H1 (cell line): ENCODE data around the gene CTAG1A. TPM values are rescaled to one million over a fixed set of nuclear protein-coding genes. Genes with fewer than 3 reads are reported as not detected.

Experiments
- EZH2 ChIP-seq: fragments of 200-600 bp; sonication (generic); IDR thresholded peaks from 2 replicates; pipeline ENCODE4 v1.7.1; 2012; ENCODE audit warnings: low read depth, mild to moderate bottlenecking, moderate library complexity, low read length, inconsistent platforms; ENCODE audit not compliant: severe bottlenecking
- GTF2F1 ChIP-seq: IDR thresholded peaks from 2 replicates; pipeline ENCODE4 v1.6.1; 2012; ENCODE audit warnings: low read depth, low read length, improper control_type of control experiment, borderline replicate concordance
- PHF8 ChIP-seq: fragments of 200-600 bp; sonication (generic); conservative IDR thresholded peaks from 2 replicates; pipeline ENCODE4 v1.7.1; 2012; ENCODE audit warnings: low read depth, mild to moderate bottlenecking, inconsistent platforms, low read length, moderate library complexity
- POLR2A ChIP-seq, 2 experiments: IDR thresholded peaks; 1 replicate in 1 of 2; 2 replicates in 1 of 2; pipeline ENCODE4 v1.6.1; 2011; ENCODE audit warnings: low read depth in 2 of 2, low read length in 2 of 2, mild to moderate bottlenecking in 2 of 2; ENCODE audit errors: control extremely low read depth in 1 of 2
- RBBP5 ChIP-seq: IDR thresholded peaks from 2 replicates; pipeline ENCODE4 v1.7.1; 2012; ENCODE audit warnings: low read depth, mild to moderate bottlenecking, inconsistent platforms, low read length, moderate library complexity, borderline replicate concordance
- RXRA ChIP-seq: IDR thresholded peaks from 2 replicates; pipeline ENCODE4 v1.6.1; 2011; ENCODE audit warnings: low read depth, mild to moderate bottlenecking, low read length, moderate library complexity; ENCODE audit not compliant: insufficient read depth
- TAF7 ChIP-seq: optimal IDR thresholded peaks from 2 replicates; pipeline ENCODE3; 2011; ENCODE audit warnings: low read depth, mild to moderate bottlenecking, inconsistent platforms, low read length, moderate library complexity, borderline replicate concordance
- polyA plus RNA-seq, 7 experiments: library from polyadenylated mRNA; depleted of rRNA in 3 of 7; stranded (reverse) in 5 of 7; unstranded in 2 of 7; fragments of >200 nt in 5 of 7; fragments of 200-250 nt in 2 of 7; gene quantifications; 1 replicate in 5 of 7; 2 replicates in 1 of 7; 4 replicates in 1 of 7; pipeline versions ENCODE4 v1.2.1 to v1.2.3, GENCODE V29; 2011 to 2013; ENCODE audit warnings: missing spikeins in 2 of 7, mixed read lengths in 2 of 7
- total RNA-seq: library from RNA; stranded (reverse); fragmentation: NEBNext Ultra II Directional; extraction: Animal tissue kit (Norgen Biotek cat#: 25700); gene quantifications from 2 replicates; pipeline ENCODE4 v1.2.1, GENCODE V29; 2021

The CTAG1A gene
- total and polyA plus RNA-seq, 2 of the 8 experiments (the other 6 are each of a cell fraction or from before 2014, with no cell fraction given), result not detected

- TF ChIP-seq RXRA (no peak), EZH2 (no peak), POLR2A (IDR thresholded peaks at IDR 0.05; ENCODE audit: control extremely low read depth in 1 of 2, low read depth in 2 of 2, low read length in 2 of 2) (peak in 1 of 2 experiments; percentile 74; a peak in 2 of 3 replicates), TAF7 (peak; percentile 5), GTF2F1 (no peak), PHF8 (peak; percentile 69; the same call in 1 of the 2 replicates), RBBP5 (no peak)
- TF ChIP-seq, all 59 proteins: peak for 9
Observed at GRCh38 chrX:154546354-154547244, 38.3 kb upstream of the CTAG1A start, which contains the start of gene G6PD (continued).
